Activated T-cell treated with anti-CD3 and anti-CD28 coated beads for 1 hour (primary cell): Measurements from ENCODE around the gene MSI1.

Experiments used
- DNase-seq: peaks from one replicate; pipeline ENCODE4 v3.0.0-alpha.2; 2020; ENCODE audit warnings: low read depth

MSI1 gene

GRCh38 chr12:120368789-120369602 is at the start of gene MSI1:
Gene MSI1 (minus strand): TSS chr12:120369164. CDS start chr12:120369091, 73 bp downstream.
- no peak for DNase-seq

GRCh38 chr12:120417917-120418580 is 49.1 kb upstream of the MSI1 start:
- no peak for DNase-seq

GRCh38 chr12:120416490-120417216 is 47.7 kb upstream of the MSI1 start:
- no peak for DNase-seq

- DNase-seq: no peak
Measured at GRCh38 chr12:120413901-120414695, 45.1 kb upstream of the MSI1 start.

GRCh38 chr12:120412421-120412820 is 43.5 kb upstream of the MSI1 start:
- DNase-seq: no peak

- no peak for DNase-seq
Measured at GRCh38 chr12:120408771-120409170, 39.8 kb upstream of the MSI1 start.

- no peak for DNase-seq
Measured at GRCh38 chr12:120406553-120406952, 37.6 kb upstream of the MSI1 start.

GRCh38 chr12:120406069-120406468 is 37.1 kb upstream of the MSI1 start:
- no peak for DNase-seq

- no peak for DNase-seq
Measured at GRCh38 chr12:120404271-120404670, 35.3 kb upstream of the MSI1 start.

- no peak for DNase-seq
Measured at GRCh38 chr12:120403869-120404268, 34.9 kb upstream of the MSI1 start.

- DNase-seq: no peak
Measured at GRCh38 chr12:120402217-120402616, 33.3 kb upstream of the MSI1 start.

GRCh38 chr12:120399531-120399930 is 30.6 kb upstream of the MSI1 start:
- no peak for DNase-seq

GRCh38 chr12:120397824-120398540 is 29.0 kb upstream of the MSI1 start:
- DNase-seq: no peak

- DNase-seq: no peak
Measured at GRCh38 chr12:120394483-120395367, 25.8 kb upstream of the MSI1 start.

- no peak for DNase-seq
Measured at GRCh38 chr12:120390540-120391120, 21.7 kb upstream of the MSI1 start.

- no peak for DNase-seq
Measured at GRCh38 chr12:120388691-120389481, 19.9 kb upstream of the MSI1 start.

GRCh38 chr12:120381752-120382419 is 12.9 kb upstream of the MSI1 start:
- no peak for DNase-seq

- no peak for DNase-seq
Measured at GRCh38 chr12:120378036-120378435, 9.1 kb upstream of the MSI1 start.

- no peak for DNase-seq
Measured at GRCh38 chr12:120377611-120378010, 8.6 kb upstream of the MSI1 start.
